Parietal lobe (tissue), 2 donors: ENCODE results near the gene TNRC6C. TPM values are rescaled to one million over a fixed set of nuclear protein-coding genes. Genes with fewer than 3 reads are reported as not detected.

Experiments used
- small RNA-seq: library from RNA; depleted of rRNA; stranded (forward); fragments of <200 nt; gene quantifications from one replicate; pipeline ENCODE3, GENCODE V24; 2014; ENCODE audit warnings: low replicate concordance
- total RNA-seq: library from RNA; depleted of rRNA; stranded (reverse); fragments of >200 nt; gene quantifications from one replicate; pipeline ENCODE4 v1.2.3, GENCODE V29; 2014

TNRC6C gene
- total RNA-seq: 63.2 TPM

GRCh38 chr17:77957857-77958715 is at the start of gene TNRC6C:
Gene TNRC6C (plus strand): TSS chr17:77958703. CDS start chr17:78004207, 45,504 bp downstream.

GRCh38 chr17:78128551-78129350 is 170.2 kb downstream of the TNRC6C start, which contains the start of gene TMC6:
Gene TMC6 (minus strand): TSS chr17:78128755. CDS start chr17:78126832, 1,923 bp downstream.

GRCh38 chr17:78130437-78131101 is 172.1 kb downstream of the TNRC6C start, which contains the start of gene TMC8:
Gene TMC8 (plus strand): TSS chr17:78130771. CDS start chr17:78131589, 818 bp downstream.

Small RNA genes lying within 50 kb of the gene (small RNA-seq; reads per million reads assigned to genes)
- 1.3 reads per million, percentile 74 among the genes with 10 or more reads in this experiment for gene RNU1-80P
- not detected for gene RNU6-625P

Other genes starting within 250 kb of the TNRC6C start
- gene TMC6, start 170.1 kb downstream of the TNRC6C start, total RNA-seq: 5.9 TPM
- gene TMC8, start 172.1 kb downstream of the TNRC6C start, total RNA-seq: 2.5 TPM
- gene C17orf99, start 187.7 kb downstream of the TNRC6C start, total RNA-seq: not detected
- 7.5 TPM for gene SYNGR2, start 209.9 kb downstream of the TNRC6C start, total RNA-seq
- gene TK1, start 228.3 kb downstream of the TNRC6C start, total RNA-seq: 4.1 TPM
- gene AFMID, start 228.7 kb downstream of the TNRC6C start, total RNA-seq: 23.2 TPM